ENCODE results near the gene PCGF3.
"Not testable (repeated sequence)": the region's sequence is repeated elsewhere in the genome, so short reads cannot be mapped to it uniquely, and the experiment has no call there.

The PCGF3 gene

DNA sequence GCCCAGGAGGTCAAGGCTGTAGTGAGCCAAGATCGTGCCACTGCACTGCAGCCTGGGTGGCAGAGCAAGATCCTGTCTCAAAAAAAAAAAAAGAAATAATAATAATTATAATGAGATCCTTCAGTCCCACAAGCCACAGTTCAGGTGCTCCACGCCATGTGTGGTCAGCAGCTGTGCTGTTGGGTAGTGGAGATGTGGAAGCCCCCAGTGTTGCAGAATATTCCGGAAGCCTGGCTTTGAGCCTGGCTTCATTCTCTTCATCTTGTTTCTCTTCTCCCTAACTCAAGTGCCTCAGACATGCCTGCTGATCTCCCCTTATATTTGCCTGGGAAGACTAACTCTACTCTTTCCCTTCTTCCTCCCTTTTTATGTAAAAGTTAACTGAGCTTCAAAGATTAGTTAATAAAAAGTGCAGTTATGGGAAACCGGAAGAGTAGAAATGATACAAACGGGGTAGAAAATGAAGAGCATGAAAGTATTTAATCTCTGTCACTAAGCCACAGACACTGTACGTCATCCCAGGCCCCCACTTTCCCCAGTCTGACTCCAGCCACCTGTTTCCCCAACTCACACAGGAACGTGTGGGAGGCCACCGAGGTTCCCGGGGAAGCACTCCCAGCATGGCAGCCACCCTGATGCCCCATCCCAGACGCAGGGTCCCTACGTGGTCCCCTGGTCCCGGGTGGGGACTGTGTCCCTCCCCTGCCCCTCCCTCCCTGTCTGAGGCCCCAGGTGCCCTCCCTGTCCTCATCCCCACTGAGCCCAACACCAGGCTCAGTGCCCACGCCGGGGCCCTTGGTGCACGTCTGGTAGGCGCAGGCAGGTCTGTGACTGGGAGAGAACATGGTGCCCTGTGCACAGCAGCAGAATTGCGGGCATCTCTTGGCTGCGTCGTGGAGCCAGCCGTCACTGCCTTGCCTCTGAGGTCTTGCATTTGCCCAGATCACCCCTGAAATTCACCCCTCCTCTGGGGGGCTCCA lies 24.0 kb downstream of the PCGF3 start:
- H3K9ac ChIP-seq (ENCODE audit: low read length), result no peak overlapping the region
- no peak overlapping the region for H3K4me3 ChIP-seq (ENCODE audit: low read length)
- no peaks in the 10 kb centered on the region for H3K4me1 ChIP-seq (ENCODE audit: control insufficient read depth, insufficient read depth, low read length)
- peaks cover 13% of the 10 kb centered on the region for H3K36me3 ChIP-seq (ENCODE audit: control insufficient read depth, insufficient read depth, low read length)
- no peaks in the 10 kb centered on the region for H3K27me3 ChIP-seq (ENCODE audit: control insufficient read depth, insufficient read depth, low read length)
- no peak overlapping the region for H3K27ac ChIP-seq (ENCODE audit: low read depth, low read length)

DNA sequence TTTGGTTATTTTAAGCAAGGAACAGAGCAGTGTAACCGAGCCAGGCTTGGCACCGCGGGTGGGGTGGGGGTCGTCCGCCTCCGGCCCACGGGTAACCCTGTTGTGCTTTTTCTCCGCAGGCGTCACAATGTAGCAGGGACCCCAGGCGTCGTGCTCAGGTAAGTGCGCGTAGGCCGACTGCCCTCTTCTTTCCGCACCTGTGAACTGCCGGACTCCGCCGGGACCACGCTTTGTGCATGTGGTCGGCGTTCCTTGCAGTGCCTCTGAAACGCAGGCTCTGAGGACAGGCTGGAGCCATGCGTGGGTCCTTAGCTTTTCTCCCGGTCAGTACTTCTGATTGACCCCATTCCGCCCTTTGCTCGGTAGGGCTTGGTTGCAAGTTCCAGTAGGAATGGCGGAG lies 24.9 kb downstream of the PCGF3 start:
- Histone ChIP-seq H3K27ac (ENCODE audit: low read depth, low read length) (no peak overlapping the region), H3K36me3 (ENCODE audit: control insufficient read depth, insufficient read depth, low read length) (peaks cover 17% of the 10 kb centered on the region), H3K4me3 (ENCODE audit: low read length) (no peak overlapping the region), H3K9ac (ENCODE audit: low read length) (no peak overlapping the region), H3K27me3 (ENCODE audit: control insufficient read depth, insufficient read depth, low read length) (no peaks in the 10 kb centered on the region), H3K4me1 (ENCODE audit: control insufficient read depth, insufficient read depth, low read length) (no peaks in the 10 kb centered on the region)

DNA sequence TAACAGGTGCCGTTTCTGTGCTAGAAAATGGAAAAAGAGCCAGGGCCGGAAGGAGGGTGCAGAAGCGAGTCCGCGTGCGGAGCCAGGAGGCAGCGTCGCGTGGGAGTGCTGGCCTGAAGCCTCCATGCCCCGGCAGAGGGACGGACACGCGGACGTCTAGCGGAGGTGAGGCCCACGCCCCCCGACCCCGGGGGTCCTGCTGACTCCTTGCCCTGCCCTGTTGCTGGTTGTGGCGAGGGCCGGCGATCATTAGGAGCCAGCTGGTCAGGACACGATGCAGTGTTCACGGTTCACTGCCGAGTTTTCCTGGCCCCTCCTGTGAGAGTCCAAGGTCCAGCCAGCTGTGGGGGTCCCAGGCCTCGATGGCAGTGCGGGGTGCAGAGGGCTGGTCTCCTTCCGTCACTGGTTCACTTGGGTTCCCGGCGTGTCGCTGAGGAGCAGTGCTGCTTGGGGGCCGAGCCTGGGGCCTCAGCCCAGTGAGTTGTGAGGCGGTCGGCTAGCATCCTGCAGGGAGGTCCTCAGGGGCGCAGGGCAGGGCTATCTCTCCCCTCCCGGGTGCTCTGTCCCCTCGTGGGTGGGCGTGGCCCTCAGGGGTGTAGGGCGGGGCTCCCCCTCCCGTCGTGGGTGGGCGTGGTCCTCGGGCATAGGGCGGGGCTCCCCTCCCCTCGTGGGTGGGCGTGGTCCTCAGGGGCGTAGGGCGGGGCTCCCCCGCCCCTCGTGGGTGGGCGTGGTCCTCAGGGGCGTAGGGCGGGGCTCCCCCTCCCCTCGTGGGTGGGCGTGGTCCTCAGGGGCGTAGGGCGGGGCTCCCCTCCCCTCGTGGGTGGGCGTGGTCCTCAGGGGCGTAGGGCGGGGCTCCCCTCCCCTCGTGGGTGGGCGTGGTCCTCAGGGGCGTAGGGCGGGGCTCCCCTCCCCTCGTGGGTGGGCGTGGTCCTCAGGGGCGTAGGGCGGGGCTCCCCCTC lies 25.6 kb downstream of the PCGF3 start:
- H3K27me3 ChIP-seq (ENCODE audit: control insufficient read depth, insufficient read depth, low read length); H3K4me1 ChIP-seq (ENCODE audit: control insufficient read depth, insufficient read depth, low read length); H3K9ac ChIP-seq (ENCODE audit: low read length); H3K4me3 ChIP-seq (ENCODE audit: low read length); H3K27ac ChIP-seq (ENCODE audit: low read depth, low read length): not testable (repeated sequence)
- H3K36me3 ChIP-seq (ENCODE audit: control insufficient read depth, insufficient read depth, low read length), result peaks cover 17% of the 10 kb centered on the region

DNA sequence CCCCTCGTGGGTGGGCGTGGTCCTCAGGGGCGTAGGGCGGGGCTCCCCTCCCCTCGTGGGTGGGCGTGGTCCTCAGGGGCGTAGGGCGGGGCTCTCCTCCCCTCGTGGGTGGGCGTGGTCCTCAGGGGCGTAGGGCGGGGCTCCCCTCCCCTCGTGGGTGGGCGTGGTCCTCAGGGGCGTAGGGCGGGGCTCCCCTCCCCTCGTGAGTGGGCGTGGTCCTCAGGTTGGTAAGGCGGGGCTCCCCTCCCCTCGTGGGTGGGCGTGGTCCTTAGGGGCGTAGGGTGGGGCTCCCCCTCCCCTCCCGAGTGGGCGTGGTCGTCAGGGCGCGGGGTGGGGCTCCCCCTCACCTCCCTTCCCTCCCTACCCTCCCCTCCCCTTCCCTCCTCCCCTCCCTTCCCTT lies 26.3 kb downstream of the PCGF3 start:
- H3K4me3 ChIP-seq (ENCODE audit: low read length); H3K9ac ChIP-seq (ENCODE audit: low read length); H3K27me3 ChIP-seq (ENCODE audit: control insufficient read depth, insufficient read depth, low read length); H3K27ac ChIP-seq (ENCODE audit: low read depth, low read length); H3K4me1 ChIP-seq (ENCODE audit: control insufficient read depth, insufficient read depth, low read length): not testable (repeated sequence)
- H3K36me3 ChIP-seq (ENCODE audit: control insufficient read depth, insufficient read depth, low read length), result peaks cover 17% of the 10 kb centered on the region

DNA sequence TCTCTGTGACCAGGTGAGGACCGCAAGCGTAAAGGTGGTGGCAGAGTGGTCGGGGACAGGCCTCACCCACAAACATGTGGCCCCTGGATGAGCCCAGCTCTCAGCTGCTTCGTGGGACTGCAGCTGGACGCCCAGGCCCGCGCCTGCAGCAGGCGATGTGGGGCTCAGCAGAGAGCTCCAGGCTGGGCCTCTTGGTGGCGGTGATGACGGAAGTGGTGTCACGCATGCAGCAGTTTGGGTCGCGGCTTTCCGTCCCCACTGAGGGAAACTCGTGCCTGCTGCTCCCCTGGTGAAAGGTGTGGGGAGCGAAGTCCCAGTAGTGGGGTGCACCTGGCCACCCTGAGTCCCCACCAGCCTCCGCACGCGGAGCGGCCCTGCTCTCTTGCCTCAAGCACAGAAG lies 26.9 kb downstream of the PCGF3 start:
- H3K9ac ChIP-seq (ENCODE audit: low read length), result no peak overlapping the region

DNA sequence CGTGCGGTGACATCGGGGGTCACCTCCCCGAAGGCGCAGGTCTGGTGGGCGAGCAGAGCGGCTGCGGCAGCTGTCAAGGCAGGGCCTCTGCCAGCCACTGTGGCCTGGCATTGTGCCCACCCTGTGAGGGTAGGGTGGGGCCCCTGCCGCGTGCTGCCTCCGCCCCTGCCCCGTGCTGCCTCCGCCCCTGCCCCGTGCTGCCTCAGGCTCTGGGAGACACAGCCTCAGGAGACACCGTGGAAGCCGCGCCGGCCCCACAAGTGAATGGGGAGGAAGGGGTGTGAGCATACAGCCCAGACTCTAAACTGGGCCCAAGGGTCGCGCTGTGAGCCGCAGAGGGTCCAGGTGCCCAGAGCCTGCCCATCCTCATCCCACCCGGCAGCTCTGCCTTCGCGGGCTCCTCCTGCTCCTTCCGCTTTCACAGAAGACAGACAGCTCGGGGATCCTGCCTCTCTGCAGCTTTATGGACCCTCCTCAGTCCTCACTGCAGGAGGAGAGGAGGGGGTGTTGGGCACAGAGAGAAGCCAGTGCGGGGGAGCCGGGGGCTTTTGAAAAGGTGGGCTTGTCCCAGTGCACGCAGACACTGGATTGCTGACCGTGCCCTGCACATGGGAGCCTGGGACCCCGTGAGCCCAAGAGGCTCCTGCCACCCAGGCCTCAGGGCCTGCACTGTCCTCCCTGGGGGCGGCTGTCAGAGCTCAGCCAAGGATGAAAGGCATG lies 27.4 kb downstream of the PCGF3 start:
- peaks cover 24% of the 10 kb centered on the region for H3K36me3 ChIP-seq (ENCODE audit: control insufficient read depth, insufficient read depth, low read length)
- H3K27me3 ChIP-seq (ENCODE audit: control insufficient read depth, insufficient read depth, low read length), result no peaks in the 10 kb centered on the region
- no peak overlapping the region for H3K4me3 ChIP-seq (ENCODE audit: low read length)
- no peak overlapping the region for H3K9ac ChIP-seq (ENCODE audit: low read length)
- no peak overlapping the region for H3K27ac ChIP-seq (ENCODE audit: low read depth, low read length)
- no peaks in the 10 kb centered on the region for H3K4me1 ChIP-seq (ENCODE audit: control insufficient read depth, insufficient read depth, low read length)

More for the DNA sequence above, 26.9 kb downstream of the PCGF3 start:
- H3K27ac ChIP-seq (ENCODE audit: low read depth, low read length), result no peak overlapping the region
- no peak overlapping the region for H3K4me3 ChIP-seq (ENCODE audit: low read length)
- no peaks in the 10 kb centered on the region for H3K27me3 ChIP-seq (ENCODE audit: control insufficient read depth, insufficient read depth, low read length)
- H3K4me1 ChIP-seq (ENCODE audit: control insufficient read depth, insufficient read depth, low read length), result no peaks in the 10 kb centered on the region
- peaks cover 19% of the 10 kb centered on the region for H3K36me3 ChIP-seq (ENCODE audit: control insufficient read depth, insufficient read depth, low read length)

DNA sequence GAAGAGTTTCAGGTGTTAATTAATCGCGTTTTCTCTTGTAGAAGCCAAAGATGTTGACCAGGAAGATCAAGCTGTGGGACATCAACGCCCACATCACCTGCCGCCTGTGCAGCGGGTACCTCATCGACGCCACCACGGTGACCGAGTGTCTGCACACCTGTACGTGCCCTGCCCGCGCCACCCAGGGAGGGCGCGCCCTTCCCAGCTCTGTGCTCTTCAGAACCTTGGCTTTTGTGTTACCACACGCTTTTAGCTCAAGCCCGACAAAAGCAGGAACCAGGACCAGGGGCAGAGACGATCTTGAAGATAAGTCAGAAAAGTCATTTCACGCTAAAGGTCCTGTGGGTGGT lies 28.0 kb downstream of the PCGF3 start:
- Histone ChIP-seq H3K27me3 (ENCODE audit: control insufficient read depth, insufficient read depth, low read length) (no peaks in the 10 kb centered on the region), H3K4me3 (ENCODE audit: low read length) (no peak overlapping the region), H3K27ac (ENCODE audit: low read depth, low read length) (no peak overlapping the region), H3K4me1 (ENCODE audit: control insufficient read depth, insufficient read depth, low read length) (no peaks in the 10 kb centered on the region), H3K9ac (ENCODE audit: low read length) (no peak overlapping the region), H3K36me3 (ENCODE audit: control insufficient read depth, insufficient read depth, low read length) (peaks cover 25% of the 10 kb centered on the region)

DNA sequence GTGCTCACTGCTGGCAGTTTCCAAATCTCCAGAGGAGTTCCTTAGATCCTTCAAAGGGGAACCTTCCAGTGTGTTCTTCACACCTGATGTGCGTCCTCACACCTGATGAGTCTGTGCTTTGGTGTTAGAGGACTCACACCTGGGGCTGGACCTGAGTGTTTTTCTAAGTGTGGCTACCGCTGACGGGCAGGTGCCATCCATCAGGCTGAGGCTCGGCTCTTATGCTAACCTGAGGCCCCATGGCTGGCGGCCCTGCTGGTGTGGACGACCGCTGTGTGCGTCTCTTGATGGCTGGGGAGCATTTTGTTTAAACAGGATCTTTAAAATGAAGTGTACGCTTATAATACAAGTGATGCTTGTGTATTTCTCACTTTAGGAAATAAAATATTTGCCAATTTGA lies 28.4 kb downstream of the PCGF3 start:
- Histone ChIP-seq H3K4me1 (ENCODE audit: control insufficient read depth, insufficient read depth, low read length) (no peaks in the 10 kb centered on the region), H3K36me3 (ENCODE audit: control insufficient read depth, insufficient read depth, low read length) (peaks cover 25% of the 10 kb centered on the region), H3K9ac (ENCODE audit: low read length) (no peak overlapping the region), H3K4me3 (ENCODE audit: low read length) (no peak overlapping the region), H3K27ac (ENCODE audit: low read depth, low read length) (no peak overlapping the region), H3K27me3 (ENCODE audit: control insufficient read depth, insufficient read depth, low read length) (no peaks in the 10 kb centered on the region)

DNA sequence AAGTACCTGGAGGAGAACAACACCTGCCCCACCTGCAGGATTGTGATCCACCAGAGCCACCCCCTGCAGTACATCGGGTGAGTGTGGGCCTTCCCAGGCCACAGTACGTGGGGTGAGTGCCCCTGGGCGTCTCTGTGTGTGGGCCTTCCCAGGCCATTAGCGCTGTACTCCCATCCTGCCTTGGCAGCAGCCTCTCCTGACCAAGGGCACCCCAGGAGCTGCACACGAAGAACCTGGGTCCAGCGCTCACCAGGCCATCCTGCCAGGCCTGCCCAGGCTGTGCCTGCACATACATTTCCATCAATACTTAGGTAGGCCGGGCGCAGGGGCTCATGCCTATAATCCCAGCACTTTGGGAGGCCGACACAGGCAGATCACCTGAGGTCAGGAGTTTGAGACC lies 29.3 kb downstream of the PCGF3 start:
- Histone ChIP-seq H3K27me3 (ENCODE audit: control insufficient read depth, insufficient read depth, low read length) (no peaks in the 10 kb centered on the region), H3K36me3 (ENCODE audit: control insufficient read depth, insufficient read depth, low read length) (peaks cover 28% of the 10 kb centered on the region), H3K4me1 (ENCODE audit: control insufficient read depth, insufficient read depth, low read length) (no peaks in the 10 kb centered on the region), H3K27ac (ENCODE audit: low read depth, low read length) (no peak overlapping the region), H3K4me3 (ENCODE audit: low read length) (no peak overlapping the region), H3K9ac (ENCODE audit: low read length) (no peak overlapping the region)

DNA sequence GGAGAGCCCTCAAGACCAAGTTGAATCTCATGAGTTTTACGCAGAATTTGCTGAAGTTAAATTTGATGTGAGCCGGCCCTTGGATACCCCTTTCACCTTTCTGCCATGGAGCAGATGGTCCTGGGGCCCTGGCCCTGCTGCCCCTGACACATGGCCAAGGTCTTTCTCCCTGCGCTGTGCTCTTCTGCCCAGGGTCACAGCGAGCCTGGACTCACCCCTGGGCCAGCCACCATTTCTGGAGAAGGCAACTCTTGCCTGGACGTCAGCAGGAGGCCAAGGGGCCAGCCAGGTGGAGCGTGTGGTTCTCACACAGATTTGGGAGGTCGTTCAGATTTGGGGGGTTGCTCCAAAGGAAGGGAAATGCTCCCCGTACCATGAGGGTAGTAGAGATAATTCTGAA lies 30.0 kb downstream of the PCGF3 start:
- H3K4me1 ChIP-seq (ENCODE audit: control insufficient read depth, insufficient read depth, low read length), result no peaks in the 10 kb centered on the region
- no peaks in the 10 kb centered on the region for H3K27me3 ChIP-seq (ENCODE audit: control insufficient read depth, insufficient read depth, low read length)
- H3K9ac ChIP-seq (ENCODE audit: low read length), result no peak overlapping the region
- no peak overlapping the region for H3K4me3 ChIP-seq (ENCODE audit: low read length)
- no peak overlapping the region for H3K27ac ChIP-seq (ENCODE audit: low read depth, low read length)
- H3K36me3 ChIP-seq (ENCODE audit: control insufficient read depth, insufficient read depth, low read length), result peaks cover 28% of the 10 kb centered on the region

DNA sequence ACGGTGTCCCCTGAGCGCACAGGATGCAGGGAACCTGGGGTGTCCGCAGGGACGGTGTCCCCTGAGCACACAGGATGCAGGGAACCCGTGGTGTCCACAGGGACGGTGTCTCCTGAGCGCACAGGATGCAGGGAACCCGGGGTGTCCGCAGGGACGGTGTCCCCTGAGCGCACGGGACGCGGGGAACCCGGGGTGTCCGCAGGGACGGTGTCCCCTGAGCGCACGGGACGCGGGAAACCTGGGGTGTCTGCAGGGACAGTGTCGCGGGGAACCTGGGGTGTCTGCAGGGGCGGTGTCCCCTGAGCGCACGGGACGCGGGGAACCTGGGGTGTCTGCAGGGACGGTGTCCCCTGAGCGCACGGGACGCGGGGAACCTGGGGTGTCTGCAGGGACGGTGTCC lies 30.9 kb downstream of the PCGF3 start:
- H3K27ac ChIP-seq (ENCODE audit: low read depth, low read length); H3K4me1 ChIP-seq (ENCODE audit: control insufficient read depth, insufficient read depth, low read length); H3K4me3 ChIP-seq (ENCODE audit: low read length); H3K9ac ChIP-seq (ENCODE audit: low read length); H3K27me3 ChIP-seq (ENCODE audit: control insufficient read depth, insufficient read depth, low read length): not testable (repeated sequence)
- peaks cover 30% of the 10 kb centered on the region for H3K36me3 ChIP-seq (ENCODE audit: control insufficient read depth, insufficient read depth, low read length)

DNA sequence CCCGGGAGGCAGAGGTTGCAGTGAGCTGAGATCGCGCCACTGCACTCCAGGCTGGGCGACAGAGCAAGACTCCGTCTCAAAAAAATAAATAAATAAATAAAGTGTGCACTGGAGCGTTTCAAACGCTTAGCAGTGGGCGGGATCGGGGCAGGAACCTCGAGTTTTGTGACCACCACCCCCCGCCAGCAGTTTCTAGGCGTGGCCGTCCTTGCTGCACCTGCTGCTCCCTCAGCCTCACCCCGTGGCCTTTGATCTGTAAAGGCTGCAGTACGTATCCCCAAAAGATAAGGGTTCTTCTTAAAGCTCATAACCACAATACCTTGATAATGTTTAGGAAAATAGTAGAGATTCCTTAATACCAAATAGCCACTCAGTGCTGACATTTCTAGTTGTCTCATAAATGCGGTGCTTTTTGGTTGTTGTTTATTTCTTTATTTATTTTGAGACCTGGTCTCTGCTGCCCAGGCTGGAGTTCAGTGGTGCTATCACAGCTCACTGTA lies 33.2 kb downstream of the PCGF3 start:
- no peak overlapping the region for H3K9ac ChIP-seq (ENCODE audit: low read length)
- peaks cover 23% of the 10 kb centered on the region for H3K36me3 ChIP-seq (ENCODE audit: control insufficient read depth, insufficient read depth, low read length)
- no peak overlapping the region for H3K4me3 ChIP-seq (ENCODE audit: low read length)
- H3K4me1 ChIP-seq (ENCODE audit: control insufficient read depth, insufficient read depth, low read length), result no peaks in the 10 kb centered on the region
- no peaks in the 10 kb centered on the region for H3K27me3 ChIP-seq (ENCODE audit: control insufficient read depth, insufficient read depth, low read length)
- H3K27ac ChIP-seq (ENCODE audit: low read depth, low read length), result no peak overlapping the region
